HCT116 (cell line): ENCODE measurements around the gene PSMC5. TPM values are rescaled to one million over a fixed set of nuclear protein-coding genes. Genes with fewer than 3 reads are reported as not detected.

Experiments used
- ATAC-seq: fragments of 200-7000 bp; cut with Tn5 transposase; 2 replicates; pipeline ENCODE4 v1.9.1; 2020; ENCODE audit warnings: mild to moderate bottlenecking, moderate library complexity
- BruUV-seq: library from RNA; stranded (reverse); fragments of 400-500 nt; replicated peaks from 2 replicates; lab custom pipeline; 2021; lab: Mats Ljungman, UMichigan
- CTCF ChIA-PET: fragments of 300-600 bp; sonication (Branson Sonifier 250); formaldehyde crosslinking; loops from one replicate; lab custom pipeline; 2021; ENCODE audit warnings: antibody characterized with exemption; lab: Charles Lee
- POLR2A ChIA-PET: fragments of 300-600, 350-600 bp; sonication (Branson Sonifier 250); formaldehyde crosslinking; loops from one replicate; lab custom pipeline; 2021; ENCODE audit warnings: antibody characterized with exemption; lab: Charles Lee
- RAD21 ChIA-PET, 2 experiments: fragments of 300-600 bp; sonication (Branson Sonifier 250); formaldehyde crosslinking; loops; one replicate each; lab custom pipeline; 2023; ENCODE audit warnings: low total read pairs in 2 of 2; ENCODE audit not compliant: uncharacterized antibody in 2 of 2, unreplicated experiment in 2 of 2, low non-redundant PET in 1 of 2; lab: Charles Lee
- DNase-seq: peaks from one replicate; pipeline ENCODE4 v3.0.0-alpha.2; 2010; ENCODE audit warnings: low read depth, low spot score
- H2AFZ ChIP-seq: fragments of 200-600 bp; shearing (Covaris generic), sonication (generic); 2 replicates; pipeline ENCODE4 v1.6.1; 2017; ENCODE audit warnings: low read depth, mixed run types, mixed read lengths, antibody characterized with exemption, low read length; ENCODE audit not compliant: poor library complexity, severe bottlenecking
- H3K27ac ChIP-seq: 2 replicates; pipeline ENCODE4 v1.5.1; 2012; ENCODE audit warnings: low read depth, low read length
- H3K27me3 ChIP-seq: fragments of 200-600 bp; sonication (generic); 2 replicates; pipeline ENCODE4 v1.6.1; 2016; ENCODE audit warnings: mixed run types, low read length, mixed read lengths; ENCODE audit not compliant: insufficient read depth
- H3K36me3 ChIP-seq, 2 experiments: fragments of 200-500 bp in 1 of 2; fragments of 200-600 bp in 1 of 2; sonication (Bioruptor generic) in 1 of 2; sonication (generic) in 1 of 2; 2 replicates each; pipeline versions ENCODE4 v1.5.1 to v1.6.1; 2014 to 2016; ENCODE audit warnings: low read length in 2 of 2, inconsistent platforms in 1 of 2, mixed read lengths in 1 of 2, mixed run types in 1 of 2; ENCODE audit not compliant: insufficient read depth in 2 of 2, control insufficient read depth in 1 of 2
- H3K4me1 ChIP-seq, 2 experiments: fragments of 200-600 bp in 1 of 2; sonication (generic) in 1 of 2; 2 replicates each; pipeline versions ENCODE4 v1.5.1 to v1.6.1; 2012 to 2017; ENCODE audit warnings: low read length in 2 of 2, inconsistent platforms in 1 of 2, mild to moderate bottlenecking in 1 of 2, mixed read lengths in 1 of 2, mixed run types in 1 of 2, moderate library complexity in 1 of 2; ENCODE audit not compliant: insufficient read depth in 2 of 2, control insufficient read depth in 1 of 2
- H3K4me2 ChIP-seq: fragments of 200-600 bp; sonication (generic); 2 replicates; pipeline ENCODE4 v1.6.1; 2017; ENCODE audit warnings: mixed run types, low read length, mixed read lengths
- H3K4me3 ChIP-seq, 2 experiments: fragments of 200-600 bp in 1 of 2; sonication (generic) in 1 of 2; replicated peaks in 1 of 2; 2 replicates each; pipeline ENCODE4 v1.5.1; 2011 to 2016; ENCODE audit warnings: low read length in 2 of 2, control low read depth in 1 of 2, low read depth in 1 of 2, mild to moderate bottlenecking in 1 of 2, mixed read lengths in 1 of 2, mixed run types in 1 of 2
- H3K79me2 ChIP-seq: fragments of 200-600 bp; sonication (generic); 2 replicates; pipeline ENCODE4 v1.6.1; 2017; ENCODE audit warnings: mild to moderate bottlenecking, mixed run types, low read length, moderate library complexity, mixed read lengths; ENCODE audit not compliant: insufficient read depth
- H3K9ac ChIP-seq: fragments of 200-600 bp; sonication (generic); 2 replicates; pipeline ENCODE4 v1.6.1; 2016; ENCODE audit warnings: low read length, mixed read lengths
- H3K9me2 ChIP-seq: fragments of 200-600 bp; sonication (generic), shearing (Covaris generic); 2 replicates; pipeline ENCODE4 v1.6.1; 2017; ENCODE audit warnings: mixed run types, mild to moderate bottlenecking, moderate library complexity; ENCODE audit not compliant: insufficient read depth
- H3K9me3 ChIP-seq, 2 experiments: fragments of 200-500 bp in 1 of 2; fragments of 200-600 bp in 1 of 2; sonication (Bioruptor generic) in 1 of 2; sonication (generic) in 1 of 2; 2 replicates each; pipeline ENCODE4 v1.6.1; 2014 to 2017; ENCODE audit warnings: low read length in 2 of 2, mixed read lengths in 2 of 2, inconsistent platforms in 1 of 2, low read depth in 1 of 2, mild to moderate bottlenecking in 1 of 2, mixed run types in 1 of 2, moderate library complexity in 1 of 2; ENCODE audit not compliant: control insufficient read depth in 1 of 2, insufficient read depth in 1 of 2
- H4K20me1 ChIP-seq: fragments of 200-600 bp; sonication (generic), shearing (Covaris generic); 2 replicates; pipeline ENCODE4 v1.6.1; 2017; ENCODE audit warnings: mixed run types, mild to moderate bottlenecking, moderate library complexity; ENCODE audit not compliant: insufficient read depth
- CBX3 ChIP-seq: IDR thresholded peaks from 2 replicates; pipeline ENCODE4 v1.6.1; 2012; ENCODE audit warnings: low read depth
- CEBPB ChIP-seq: IDR thresholded peaks from 2 replicates; pipeline ENCODE4 v1.6.1; 2012; ENCODE audit warnings: low read depth
- ELF1 ChIP-seq: IDR thresholded peaks from 2 replicates; pipeline ENCODE4 v1.6.1; 2012; ENCODE audit warnings: low read depth, borderline replicate concordance
- FOSL1 ChIP-seq: IDR thresholded peaks from 2 replicates; pipeline ENCODE4 v1.6.1; 2012; ENCODE audit warnings: low read depth
- SIN3A ChIP-seq: IDR thresholded peaks from 2 replicates; pipeline ENCODE4 v1.6.1; 2012; ENCODE audit warnings: low read depth
- SP1 ChIP-seq: IDR thresholded peaks from 2 replicates; pipeline ENCODE4 v1.6.1; 2012; ENCODE audit warnings: low read depth
- SRF ChIP-seq: IDR thresholded peaks from 2 replicates; pipeline ENCODE4 v1.6.1; 2012; ENCODE audit warnings: low read depth
- TCF7L2 ChIP-seq: IDR thresholded peaks from 2 replicates; pipeline ENCODE4 v1.7.0; 2011; ENCODE audit warnings: borderline replicate concordance, inconsistent platforms; ENCODE audit not compliant: insufficient read depth, insufficient read length; ENCODE audit errors: extremely low read depth
- ZBTB33 ChIP-seq: IDR thresholded peaks from 2 replicates; pipeline ENCODE4 v1.6.1; 2011; ENCODE audit warnings: mild to moderate bottlenecking, low read length, moderate library complexity; ENCODE audit not compliant: insufficient replicate concordance; ENCODE audit errors: extremely low read depth
- intact Hi-C: fragments of 100-400 bp; cut with micrococcal nuclease; formaldehyde crosslinking; loops from 2 replicates; pipeline ENCODE4 v1.10.0; 2022
- total RNA-seq: library from RNA; stranded (reverse); gene quantifications from one replicate; pipeline ENCODE4 v1.2.1, GENCODE V29; 2021; ENCODE audit not compliant: unreplicated experiment

Gene PSMC5
- total RNA-seq, 1 experiment from 2014 or later: 193 TPM

- peak overlapping the region; percentile 88 for H3K9ac ChIP-seq
- H3K27ac ChIP-seq: peak overlapping the region; percentile 81
- intact Hi-C loops: loop anchor here (1.0 to 5.0 kb wide), 3 partner anchors 11 to 131 kb away; partner anchors contain the start of gene CCDC47
- peak overlapping the region; percentile 84 for H3K4me2 ChIP-seq
- no peak for TF ChIP-seq CBX3
- no peak for TF ChIP-seq ELF1
- TF ChIP-seq CEBPB: no peak
- no peak for TF ChIP-seq TCF7L2
- no peak for TF ChIP-seq FOSL1
- TF ChIP-seq SP1: no peak
- no peak for TF ChIP-seq SRF
- no peak; the same call in 1 of the 2 replicates for TF ChIP-seq SIN3A
- no peak for TF ChIP-seq ZBTB33
- no peaks in the 10 kb centered on the region for H3K27me3 ChIP-seq
- H3K79me2 ChIP-seq: peaks cover 86% of the 10 kb centered on the region
- no peak overlapping the region for H2AFZ ChIP-seq
- POLR2A ChIA-PET: interaction anchor here (1.4 to 4.3 kb wide), 2 partner anchors 11 to 54 kb away, joined by 7 to 16 read pairs; partner anchors contain the start of genes CCDC47 and DDX42
- CTCF ChIA-PET: no interaction called here
- RAD21 ChIA-PET: interaction anchor here in 1 of 2 experiments (0.6 kb wide), 1 partner anchor 400 kb away, joined by 3 read pairs; no protein-coding TSS in a partner anchor
- H3K36me3 ChIP-seq: peaks cover 62 to 71% of the 10 kb centered on the region in 2 experiments; a peak in 3 of 4 replicates
- no peak; the same call in 1 of the 2 replicates for ATAC-seq
- peaks cover 8 to 16% of the 10 kb centered on the region in 2 experiments for H3K4me1 ChIP-seq
- DNase-seq: no peak
- no TSS peak for BruUV-seq
- H3K4me3 ChIP-seq: peak overlapping the region; percentile 81 to 85
- H3K9me2 ChIP-seq: no peaks in the 10 kb centered on the region
- no peaks in the 10 kb centered on the region for H3K9me3 ChIP-seq
- H4K20me1 ChIP-seq: no peaks in the 10 kb centered on the region
These were observed 580 bp downstream of the PSMC5 start for GRCh38 chr17:63827801-63828221.
